ENCODE measurements around the gene ANKFN1. TPM values are rescaled to one million over a fixed set of nuclear protein-coding genes. Genes with fewer than 3 reads are reported as not detected.
A peak's percentile ranks its signal among the peaks of the same experiment; 100 is the strongest.

The ANKFN1 gene
- total RNA-seq, 3 donors from 2014 or later, result 0.22 to 1.4 (median 0.60) TPM

DNA sequence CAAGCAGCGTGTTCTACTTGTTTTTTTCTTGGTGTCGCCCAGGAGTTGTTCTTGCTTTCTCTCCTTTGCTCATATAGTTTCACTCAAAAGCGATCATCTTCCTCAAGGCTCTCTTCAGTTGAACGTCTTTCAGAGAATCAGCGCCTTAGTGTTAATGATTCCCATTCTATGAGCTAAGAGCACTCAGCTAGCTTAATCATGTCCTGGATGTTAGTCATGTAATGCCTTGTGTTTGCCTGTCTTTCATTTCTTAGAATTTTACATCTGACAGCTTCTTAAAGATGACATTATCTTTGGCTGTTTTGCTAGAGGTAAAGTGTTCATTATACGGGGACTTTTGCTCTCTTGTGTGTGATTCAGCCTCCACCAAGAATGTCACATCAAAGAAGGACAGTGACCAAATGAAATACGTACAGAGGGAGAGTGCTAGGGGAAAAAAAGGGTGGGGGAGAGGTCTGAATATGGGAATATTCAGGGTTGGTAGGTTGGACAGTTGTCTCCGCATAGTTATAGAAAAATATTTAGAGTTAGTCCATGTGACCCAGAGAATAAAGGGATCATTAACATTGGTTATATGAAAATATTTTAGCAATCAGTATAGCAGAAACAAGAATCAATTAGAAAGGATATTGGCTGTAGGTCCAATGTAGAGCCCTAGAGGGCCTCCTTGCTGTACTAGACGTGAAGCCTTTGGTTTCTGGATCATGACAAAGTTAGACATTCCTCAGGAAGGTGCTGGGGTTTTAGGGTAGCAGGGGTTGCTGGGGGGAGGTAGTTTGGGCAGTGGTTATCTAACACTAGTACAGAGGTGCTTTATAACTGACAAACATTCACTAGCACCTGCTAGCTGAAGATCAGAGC is 31.9 kb upstream of the ANKFN1 start:
- no peaks in the 10 kb centered on the region for H3K36me3 ChIP-seq (ENCODE audit: low read depth)
- no peaks in the 10 kb centered on the region for H3K4me1 ChIP-seq (ENCODE audit: low read depth)
- DNase-seq, result no peak
- no peak for TF ChIP-seq CTCF (IDR thresholded peaks at IDR 0.05)
- no peaks in the 10 kb centered on the region for H3K9me3 ChIP-seq
- intact Hi-C loops (cut with DNase I, micrococcal nuclease), result no loop called here
- peak; percentile 25 for ATAC-seq
- no peak overlapping the region for H3K4me3 ChIP-seq

- no peaks in the 10 kb centered on the region for H3K9me3 ChIP-seq
- DNase-seq (peak in 1 of 3 donors; percentile 23), ATAC-seq (no peak)
- intact Hi-C loops (cut with DNase I, micrococcal nuclease), result no loop called here
- no peak overlapping the region for H3K4me3 ChIP-seq
- no peaks in the 10 kb centered on the region for H3K4me1 ChIP-seq (ENCODE audit: low read depth)
- TF ChIP-seq CTCF (IDR thresholded peaks at IDR 0.05), result no peak
- no peaks in the 10 kb centered on the region for H3K36me3 ChIP-seq (ENCODE audit: low read depth)
Observed at GRCh38 chr17:56125830-56126819, 27.1 kb upstream of the ANKFN1 start.

DNA sequence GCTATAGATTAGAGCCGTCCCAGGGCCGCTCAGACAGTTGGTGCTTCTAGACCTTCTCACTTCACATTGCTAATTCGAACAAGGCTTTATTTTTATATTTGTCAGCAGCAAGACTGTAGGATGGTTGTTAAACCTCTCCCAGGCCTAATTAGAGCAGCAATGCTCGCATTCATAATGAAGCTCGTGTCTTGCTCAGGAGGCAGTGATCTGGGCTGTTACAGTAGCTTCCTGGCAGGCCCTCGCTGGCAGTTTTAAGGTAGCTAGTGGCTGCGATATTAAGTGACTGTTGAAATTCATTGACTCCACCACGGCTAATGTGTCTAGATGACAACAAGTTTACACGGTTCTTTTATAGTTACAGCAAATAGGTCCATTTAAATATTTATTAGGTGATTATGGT is 23.2 kb upstream of the ANKFN1 start:
- TF ChIP-seq CTCF (IDR thresholded peaks at IDR 0.05), result no peak
- ATAC-seq (no peak), DNase-seq (no peak)
- H3K4me1 ChIP-seq (ENCODE audit: low read depth), result no peaks in the 10 kb centered on the region
- H3K36me3 ChIP-seq (ENCODE audit: low read depth), result no peaks in the 10 kb centered on the region
- intact Hi-C loops (cut with DNase I, micrococcal nuclease), result no loop called here
- no peaks in the 10 kb centered on the region for H3K9me3 ChIP-seq
- no peak overlapping the region for H3K4me3 ChIP-seq

DNA sequence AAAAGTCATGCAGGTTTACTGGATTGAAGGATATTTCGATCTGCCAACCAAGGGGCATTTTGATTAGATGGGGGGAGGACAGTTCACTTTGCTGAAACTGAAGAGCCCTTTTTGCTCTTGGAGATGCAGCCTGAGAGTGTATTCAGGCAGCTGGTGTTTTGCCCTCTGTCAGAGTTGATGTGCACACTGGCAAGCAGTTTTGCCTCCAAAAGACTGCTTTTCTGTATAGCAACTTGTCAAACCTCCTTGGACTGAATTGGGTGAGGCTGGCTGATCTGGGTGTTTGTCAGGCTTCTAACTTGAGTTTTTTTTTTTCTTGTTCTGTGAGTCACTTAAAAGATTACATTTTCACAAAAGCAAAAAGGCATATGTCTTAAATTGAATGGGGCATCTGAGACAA is 22.6 kb upstream of the ANKFN1 start:
- no peak for ATAC-seq
- TF ChIP-seq CTCF (IDR thresholded peaks at IDR 0.05), result no peak
- H3K4me1 ChIP-seq (ENCODE audit: low read depth), result no peaks in the 10 kb centered on the region
- no peak overlapping the region for H3K4me3 ChIP-seq
- intact Hi-C loops (cut with DNase I, micrococcal nuclease), result no loop called here
- no peak for DNase-seq
- H3K9me3 ChIP-seq, result no peaks in the 10 kb centered on the region
- no peaks in the 10 kb centered on the region for H3K36me3 ChIP-seq (ENCODE audit: low read depth)

DNA sequence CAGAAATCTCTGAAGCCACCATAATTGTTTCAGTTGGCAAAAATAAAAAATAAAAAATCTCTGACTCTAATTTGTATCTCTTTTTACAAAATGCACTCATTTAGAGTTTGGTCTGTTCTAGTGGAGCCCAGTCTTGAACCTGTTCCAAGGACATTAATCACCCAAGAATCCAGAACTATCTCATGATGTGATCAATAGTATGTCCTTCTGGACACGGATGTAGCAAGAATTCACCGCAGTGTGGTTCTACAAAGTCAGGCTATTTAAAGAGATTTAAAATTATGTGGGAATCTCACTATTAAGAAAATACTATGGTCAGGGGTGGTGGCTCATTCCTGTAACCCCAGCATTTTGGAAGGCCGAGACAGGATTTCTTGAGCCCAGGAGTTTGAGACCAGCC is 21.8 kb upstream of the ANKFN1 start:
- ATAC-seq, result no peak
- Histone ChIP-seq H3K9me3 (no peaks in the 10 kb centered on the region), H3K4me3 (no peak overlapping the region), H3K36me3 (ENCODE audit: low read depth) (no peaks in the 10 kb centered on the region), H3K4me1 (ENCODE audit: low read depth) (no peaks in the 10 kb centered on the region)
- DNase-seq, result no peak
- no peak for TF ChIP-seq CTCF (IDR thresholded peaks at IDR 0.05)
- intact Hi-C loops (cut with DNase I, micrococcal nuclease), result no loop called here
